HepG2 (cell line): ENCODE measurements around the gene MBLAC1. TPM values are rescaled to one million over a fixed set of nuclear protein-coding genes. Genes with fewer than 3 reads are reported as not detected.

Source experiments
- CC2D1A ChIP-seq: sonication (generic); formaldehyde crosslinking; IDR thresholded peaks from 2 replicates; pipeline ENCODE4 v1.8.1; 2023; ENCODE audit warnings: mild to moderate bottlenecking, missing genetic modification reagents
- GATA4 ChIP-seq: sonication (generic); IDR thresholded peaks from 2 replicates; pipeline ENCODE4 v1.6.1; 2016; ENCODE audit warnings: antibody characterized with exemption, low read depth, borderline replicate concordance
- GLI4 ChIP-seq: sonication (generic); formaldehyde crosslinking; IDR thresholded peaks from 2 replicates; pipeline ENCODE4 v1.5.1; 2020; ENCODE audit warnings: missing genetic modification reagents, mild to moderate bottlenecking, moderate library complexity, borderline replicate concordance
- HOXA9 ChIP-seq: sonication (generic); formaldehyde crosslinking; IDR thresholded peaks from 2 replicates; pipeline ENCODE4 v1.8.1; 2022; ENCODE audit warnings: missing genetic modification reagents, mild to moderate bottlenecking, moderate library complexity, borderline replicate concordance
- JDP2 ChIP-seq: sonication (generic); formaldehyde crosslinking; IDR thresholded peaks from 2 replicates; pipeline ENCODE4 v1.8.1; 2022; ENCODE audit warnings: missing genetic modification reagents, borderline replicate concordance
- KMT2B ChIP-seq: IDR thresholded peaks from 2 replicates; pipeline ENCODE4 v1.6.1; 2016; ENCODE audit warnings: missing genetic modification reagents, missing compliant biosample characterization
- NBN ChIP-seq: fragments of 450-650 bp; conservative IDR thresholded peaks from 2 replicates; pipeline ENCODE4 v1.6.1; 2017
- PCBP1 ChIP-seq: fragments of 200-400 bp; formaldehyde crosslinking; IDR thresholded peaks from 2 replicates; pipeline ENCODE4 v1.6.1; 2017; ENCODE audit warnings: mild to moderate bottlenecking, low read depth, low read length, borderline replicate concordance
- SIN3B ChIP-seq: fragments of 150-350 bp; IDR thresholded peaks from 2 replicates; pipeline ENCODE4 v1.6.1; 2014; ENCODE audit warnings: low read length
- SMAD3 ChIP-seq: sonication (generic); formaldehyde crosslinking; IDR thresholded peaks from 2 replicates; pipeline ENCODE4 v1.4.0; 2020; ENCODE audit warnings: missing genetic modification reagents
- TBL1XR1 ChIP-seq: fragments of 150-350 bp; IDR thresholded peaks from 2 replicates; pipeline ENCODE4 v1.6.1; 2014; ENCODE audit warnings: borderline replicate concordance, low read length; ENCODE audit not compliant: partially characterized antibody
- U2AF2 ChIP-seq: fragments of 200-400 bp; formaldehyde crosslinking; IDR thresholded peaks from 2 replicates; pipeline ENCODE4 v1.6.1; 2017; ENCODE audit warnings: low read depth, mild to moderate bottlenecking, low read length
- ZC3H4 ChIP-seq: sonication (generic); formaldehyde crosslinking; IDR thresholded peaks from 2 replicates; pipeline ENCODE4 v1.4.0; 2020; ENCODE audit warnings: missing genetic modification reagents, borderline replicate concordance
- ZFP1 ChIP-seq: IDR thresholded peaks from 2 replicates; pipeline ENCODE4 v1.6.1; 2016
- ZNF138 ChIP-seq: sonication (generic); formaldehyde crosslinking; IDR thresholded peaks from 2 replicates; pipeline ENCODE4 v1.5.0; 2020; ENCODE audit warnings: mild to moderate bottlenecking, low read depth, missing genetic modification reagents
- ZNF552 ChIP-seq: sonication (generic); formaldehyde crosslinking; IDR thresholded peaks from 2 replicates; pipeline ENCODE4 v1.9.0; 2022; ENCODE audit warnings: missing genetic modification reagents, mild to moderate bottlenecking, borderline replicate concordance
- ZNF703 ChIP-seq: sonication (generic); formaldehyde crosslinking; IDR thresholded peaks from 2 replicates; pipeline ENCODE4 v1.5.1; 2020; ENCODE audit warnings: missing genetic modification reagents, mild to moderate bottlenecking, moderate library complexity, borderline replicate concordance
- ZNF841 ChIP-seq: sonication (generic); formaldehyde crosslinking; IDR thresholded peaks from 2 replicates; pipeline ENCODE4 v1.8.1; 2023; ENCODE audit warnings: missing genetic modification reagents, borderline replicate concordance
- polyA plus RNA-seq, 8 experiments: library from polyadenylated mRNA; depleted of rRNA in 3 of 8; stranded (reverse) in 7 of 8; unstranded in 1 of 8; fragments of >200 nt; fragmentation: Illumina TruSeq in 4 of 8; extraction: Trizol in 4 of 8; gene quantifications; 2 replicates each; pipeline versions ENCODE4 v1.2.1 to v1.2.3, GENCODE V29; 2011 to 2016; ENCODE audit warnings: low read depth in 4 of 8, missing spikeins in 1 of 8, mixed read lengths in 1 of 8; ENCODE audit not compliant: insufficient read depth in 1 of 8
- total RNA-seq, 5 experiments: library from RNA; depleted of rRNA; stranded (reverse); fragments of >200 nt; fragmentation: Illumina TruSeq; extraction: Trizol; gene quantifications; 2 replicates each; pipeline ENCODE4 v1.2.3, GENCODE V29; 2016; ENCODE audit warnings: low read depth in 1 of 5
- TF ChIP-seq, protein P1 (sequence below): sonication (generic); formaldehyde crosslinking; conservative IDR thresholded peaks from 2 replicates; pipeline ENCODE4 v1.4.0; 2020; ENCODE audit warnings: mild to moderate bottlenecking, missing genetic modification reagents, moderate library complexity
- TF ChIP-seq, protein P2 (sequence below): IDR thresholded peaks from 2 replicates; pipeline ENCODE4 v1.6.1; 2016; ENCODE audit warnings: low read depth, borderline replicate concordance
- TF ChIP-seq, protein P3 (sequence below): sonication (generic); formaldehyde crosslinking; IDR thresholded peaks from 2 replicates; pipeline ENCODE4 v1.5.0; 2020; ENCODE audit warnings: mild to moderate bottlenecking, low read depth, missing genetic modification reagents, borderline replicate concordance
- TF ChIP-seq, protein P4 (sequence below): sonication (generic); formaldehyde crosslinking; IDR thresholded peaks from 2 replicates; pipeline ENCODE4 v1.8.0; 2022; ENCODE audit warnings: mild to moderate bottlenecking, missing genetic modification reagents; ENCODE audit not compliant: insufficient replicate concordance
- TF ChIP-seq, protein P5 (sequence below): sonication (generic); formaldehyde crosslinking; IDR thresholded peaks from 2 replicates; pipeline ENCODE4 v1.8.0; 2022; ENCODE audit warnings: missing genetic modification reagents, mild to moderate bottlenecking, borderline replicate concordance

Gene MBLAC1
- total and polyA plus RNA-seq, 2 of the 13 experiments (the other 11 are each of a cell fraction or from before 2014, with no cell fraction given): 0.79 to 2.1 TPM

DNA sequence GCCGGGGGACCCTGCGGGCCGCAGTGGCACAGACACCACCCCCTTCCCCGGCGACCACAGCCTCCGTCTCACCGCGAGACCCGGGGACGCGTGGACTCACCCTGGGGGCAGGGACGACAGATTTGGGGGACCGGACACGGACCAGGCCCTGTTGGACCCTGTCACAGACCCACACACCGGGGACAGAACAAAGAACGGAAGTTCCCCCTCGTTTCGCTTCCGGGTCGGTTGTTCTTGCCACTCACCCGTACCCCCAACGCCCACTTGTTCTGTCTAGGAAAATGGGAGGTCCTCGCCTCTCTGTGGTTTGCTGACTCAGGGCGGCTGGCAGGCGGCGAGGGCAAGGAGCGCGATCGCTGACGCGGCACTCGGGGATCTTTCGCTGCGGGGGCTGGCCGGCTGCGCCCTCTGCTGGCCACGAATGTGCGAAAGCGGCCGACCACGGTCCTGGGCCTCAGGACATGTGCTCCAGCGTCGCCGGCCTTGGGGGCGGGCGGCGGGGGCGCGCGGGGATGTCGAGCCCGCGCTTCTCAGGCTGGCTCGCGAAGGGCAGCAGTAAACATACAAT, 45.1 kb upstream of the MBLAC1 start, which contains the start of gene ZNF3 (continued):
- TF ChIP-seq KMT2B (CRISPR knock-in tag) (peak; percentile 85), TBL1XR1 (peak; percentile 90), PCBP1 (0 out of 2 replicates have a peak, but pooled peaks have one; percentile 48), JDP2 (CRISPR knock-in tag) (no peak; the same call in 1 of the 2 replicates), SMAD3 (CRISPR knock-in tag) (peak; percentile 87), GATA4 (0 out of 2 replicates have a peak, but pooled peaks have one; percentile 23), GLI4 (CRISPR knock-in tag) (peak; percentile 39; the same call in 1 of the 2 replicates), ZC3H4 (CRISPR knock-in tag) (no peak), ZNF703 (peak; percentile 55; the same call in 1 of the 2 replicates), ZFP1 (CRISPR knock-in tag) (peak; percentile 96), ZNF552 (CRISPR knock-in tag) (peak; percentile 77; the same call in 1 of the 2 replicates), CC2D1A (no peak), ZNF841 (CRISPR knock-in tag) (peak; percentile 73; the same call in 1 of the 2 replicates), NBN (no peak), HOXA9 (CRISPR knock-in tag) (peak; percentile 61), U2AF2 (no peak), ZNF138 (CRISPR knock-in tag) (peak; percentile 89), SIN3B (peak; percentile 76)
- TF ChIP-seq, protein P1, sequence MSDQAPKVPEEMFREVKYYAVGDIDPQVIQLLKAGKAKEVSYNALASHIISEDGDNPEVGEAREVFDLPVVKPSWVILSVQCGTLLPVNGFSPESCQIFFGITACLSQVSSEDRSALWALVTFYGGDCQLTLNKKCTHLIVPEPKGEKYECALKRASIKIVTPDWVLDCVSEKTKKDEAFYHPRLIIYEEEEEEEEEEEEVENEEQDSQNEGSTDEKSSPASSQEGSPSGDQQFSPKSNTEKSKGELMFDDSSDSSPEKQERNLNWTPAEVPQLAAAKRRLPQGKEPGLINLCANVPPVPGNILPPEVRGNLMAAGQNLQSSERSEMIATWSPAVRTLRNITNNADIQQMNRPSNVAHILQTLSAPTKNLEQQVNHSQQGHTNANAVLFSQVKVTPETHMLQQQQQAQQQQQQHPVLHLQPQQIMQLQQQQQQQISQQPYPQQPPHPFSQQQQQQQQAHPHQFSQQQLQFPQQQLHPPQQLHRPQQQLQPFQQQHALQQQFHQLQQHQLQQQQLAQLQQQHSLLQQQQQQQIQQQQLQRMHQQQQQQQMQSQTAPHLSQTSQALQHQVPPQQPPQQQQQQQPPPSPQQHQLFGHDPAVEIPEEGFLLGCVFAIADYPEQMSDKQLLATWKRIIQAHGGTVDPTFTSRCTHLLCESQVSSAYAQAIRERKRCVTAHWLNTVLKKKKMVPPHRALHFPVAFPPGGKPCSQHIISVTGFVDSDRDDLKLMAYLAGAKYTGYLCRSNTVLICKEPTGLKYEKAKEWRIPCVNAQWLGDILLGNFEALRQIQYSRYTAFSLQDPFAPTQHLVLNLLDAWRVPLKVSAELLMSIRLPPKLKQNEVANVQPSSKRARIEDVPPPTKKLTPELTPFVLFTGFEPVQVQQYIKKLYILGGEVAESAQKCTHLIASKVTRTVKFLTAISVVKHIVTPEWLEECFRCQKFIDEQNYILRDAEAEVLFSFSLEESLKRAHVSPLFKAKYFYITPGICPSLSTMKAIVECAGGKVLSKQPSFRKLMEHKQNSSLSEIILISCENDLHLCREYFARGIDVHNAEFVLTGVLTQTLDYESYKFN: peak; percentile 71
- TF ChIP-seq, protein P2, sequence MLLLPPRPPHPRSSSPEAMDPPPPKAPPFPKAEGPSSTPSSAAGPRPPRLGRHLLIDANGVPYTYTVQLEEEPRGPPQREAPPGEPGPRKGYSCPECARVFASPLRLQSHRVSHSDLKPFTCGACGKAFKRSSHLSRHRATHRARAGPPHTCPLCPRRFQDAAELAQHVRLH: peak; percentile 91; the same call in 1 of the 2 replicates
- TF ChIP-seq, protein P3, sequence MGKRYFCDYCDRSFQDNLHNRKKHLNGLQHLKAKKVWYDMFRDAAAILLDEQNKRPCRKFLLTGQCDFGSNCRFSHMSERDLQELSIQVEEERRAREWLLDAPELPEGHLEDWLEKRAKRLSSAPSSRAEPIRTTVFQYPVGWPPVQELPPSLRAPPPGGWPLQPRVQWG (CRISPR knock-in tag): no peak
- TF ChIP-seq, protein P4, sequence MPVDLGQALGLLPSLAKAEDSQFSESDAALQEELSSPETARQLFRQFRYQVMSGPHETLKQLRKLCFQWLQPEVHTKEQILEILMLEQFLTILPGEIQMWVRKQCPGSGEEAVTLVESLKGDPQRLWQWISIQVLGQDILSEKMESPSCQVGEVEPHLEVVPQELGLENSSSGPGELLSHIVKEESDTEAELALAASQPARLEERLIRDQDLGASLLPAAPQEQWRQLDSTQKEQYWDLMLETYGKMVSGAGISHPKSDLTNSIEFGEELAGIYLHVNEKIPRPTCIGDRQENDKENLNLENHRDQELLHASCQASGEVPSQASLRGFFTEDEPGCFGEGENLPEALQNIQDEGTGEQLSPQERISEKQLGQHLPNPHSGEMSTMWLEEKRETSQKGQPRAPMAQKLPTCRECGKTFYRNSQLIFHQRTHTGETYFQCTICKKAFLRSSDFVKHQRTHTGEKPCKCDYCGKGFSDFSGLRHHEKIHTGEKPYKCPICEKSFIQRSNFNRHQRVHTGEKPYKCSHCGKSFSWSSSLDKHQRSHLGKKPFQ: peak; percentile 55
- TF ChIP-seq, protein P5, sequence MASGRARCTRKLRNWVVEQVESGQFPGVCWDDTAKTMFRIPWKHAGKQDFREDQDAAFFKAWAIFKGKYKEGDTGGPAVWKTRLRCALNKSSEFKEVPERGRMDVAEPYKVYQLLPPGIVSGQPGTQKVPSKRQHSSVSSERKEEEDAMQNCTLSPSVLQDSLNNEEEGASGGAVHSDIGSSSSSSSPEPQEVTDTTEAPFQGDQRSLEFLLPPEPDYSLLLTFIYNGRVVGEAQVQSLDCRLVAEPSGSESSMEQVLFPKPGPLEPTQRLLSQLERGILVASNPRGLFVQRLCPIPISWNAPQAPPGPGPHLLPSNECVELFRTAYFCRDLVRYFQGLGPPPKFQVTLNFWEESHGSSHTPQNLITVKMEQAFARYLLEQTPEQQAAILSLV: peak; percentile 86
